ENCODE measurements around the gene SLC39A13.

Gene SLC39A13

GRCh38 chr11:47369676-47370075 is 38.7 kb upstream of the SLC39A13 start:
- DNase-seq (ENCODE audit: low read depth in 1 of 2, low spot score in 1 of 2), result no peak

GRCh38 chr11:47372422-47372821 is 36.0 kb upstream of the SLC39A13 start:
- H3K27ac ChIP-seq (replicated peaks), result no peak overlapping the region
- DNase-seq (ENCODE audit: low read depth in 1 of 2, low spot score in 1 of 2), result no peak
- TF ChIP-seq REST (IDR thresholded peaks at IDR 0.05; ENCODE audit: insufficient replicate concordance, low read depth), result no peak
- no peak for TF ChIP-seq CTCF (IDR thresholded peaks at IDR 0.05; ENCODE audit: insufficient read depth, low read length)
- no peaks in the 10 kb centered on the region for H3K27me3 ChIP-seq (ENCODE audit: insufficient read depth, poor library complexity, severe bottlenecking)
- H3K4me3 ChIP-seq (replicated peaks; ENCODE audit: insufficient read depth, low read length), result no peak overlapping the region

More at GRCh38 chr11:47369676-47370075, 38.7 kb upstream of the SLC39A13 start:
- no peaks in the 10 kb centered on the region for H3K27me3 ChIP-seq (ENCODE audit: insufficient read depth, poor library complexity, severe bottlenecking)
- TF ChIP-seq POLR2AphosphoS5 (IDR thresholded peaks at IDR 0.05; ENCODE audit: low read depth) (no peak), REST (IDR thresholded peaks at IDR 0.05; ENCODE audit: insufficient replicate concordance, low read depth) (no peak), CTCF (IDR thresholded peaks at IDR 0.05; ENCODE audit: insufficient read depth, low read length) (no peak), SPI1 (IDR thresholded peaks at IDR 0.05; ENCODE audit: borderline replicate concordance, low read depth) (no peak), GABPA (IDR thresholded peaks at IDR 0.05; ENCODE audit: low read depth) (no peak)
- no peak overlapping the region for H3K4me3 ChIP-seq (replicated peaks; ENCODE audit: insufficient read depth, low read length)
- no peak overlapping the region for H3K27ac ChIP-seq (replicated peaks)

GRCh38 chr11:47373876-47374719 is 34.3 kb upstream of the SLC39A13 start:
- H3K27me3 ChIP-seq (ENCODE audit: insufficient read depth, poor library complexity, severe bottlenecking), result no peaks in the 10 kb centered on the region
- peak; percentile 71 for TF ChIP-seq CTCF (IDR thresholded peaks at IDR 0.05; ENCODE audit: insufficient read depth, low read length)
- TF ChIP-seq POLR2AphosphoS5 (IDR thresholded peaks at IDR 0.05; ENCODE audit: low read depth), result no peak
- H3K4me3 ChIP-seq (replicated peaks; ENCODE audit: insufficient read depth, low read length), result peak overlapping the region; percentile 80
- H3K27ac ChIP-seq (replicated peaks), result peak overlapping the region; percentile 100
- peak in 1 of 2 experiments; percentile 83 for DNase-seq (ENCODE audit: low read depth in 1 of 2, low spot score in 1 of 2)

GRCh38 chr11:47374720-47375019 is 33.7 kb upstream of the SLC39A13 start:
- TF ChIP-seq POLR2AphosphoS5 (IDR thresholded peaks at IDR 0.05; ENCODE audit: low read depth) (peak; percentile 53), CTCF (IDR thresholded peaks at IDR 0.05; ENCODE audit: insufficient read depth, low read length) (no peak)
- Histone ChIP-seq H3K4me3 (replicated peaks; ENCODE audit: insufficient read depth, low read length) (peak overlapping the region; percentile 80), H3K27ac (replicated peaks) (peak overlapping the region; percentile 100)

More at GRCh38 chr11:47374720-47375019, 33.7 kb upstream of the SLC39A13 start:
- no peaks in the 10 kb centered on the region for H3K27me3 ChIP-seq (ENCODE audit: insufficient read depth, poor library complexity, severe bottlenecking)
- no peak for DNase-seq (ENCODE audit: low read depth in 1 of 2, low spot score in 1 of 2)

Measured in HL-60 (cell line).